Mucosa of descending colon (tissue), 3 donors: ENCODE data around the gene MREG. TPM values are rescaled to one million over a fixed set of nuclear protein-coding genes. Genes with fewer than 3 reads are reported as not detected.

Source experiments
- ATAC-seq: fragments of 200-7000 bp; cut with Tn5 transposase; one replicate; pipeline ENCODE4 v1.9.1; 2020; ENCODE audit warnings: mild to moderate bottlenecking, moderate library complexity
- DNase-seq, 3 donors: peaks; one replicate each; pipeline ENCODE4 v3.0.0-alpha.2; 2020
- H3K36me3 ChIP-seq: fragments of 200-600 bp; one replicate; pipeline ENCODE4 v1.8.0; 2021; ENCODE audit warnings: low read depth, mild to moderate bottlenecking
- H3K4me1 ChIP-seq: fragments of 200-600 bp; one replicate; pipeline ENCODE4 v1.8.0; 2021; ENCODE audit warnings: low read depth, mild to moderate bottlenecking
- H3K4me3 ChIP-seq: fragments of 200-600 bp; one replicate; pipeline ENCODE4 v1.8.0; 2021; ENCODE audit warnings: mild to moderate bottlenecking
- H3K9me3 ChIP-seq: fragments of 200-600 bp; one replicate; pipeline ENCODE4 v1.8.0; 2021; ENCODE audit warnings: mild to moderate bottlenecking
- CTCF ChIP-seq: fragments of 200-600 bp; IDR thresholded peaks from one replicate; pipeline ENCODE4 v1.8.0; 2022; ENCODE audit warnings: antibody characterized with exemption, mild to moderate bottlenecking
- intact Hi-C, 2 donors: fragments of 100-400 bp; cut with DNase I in 1 of 2; cut with micrococcal nuclease in 1 of 2; formaldehyde crosslinking; loops; one replicate each; pipeline versions ENCODE4 v1.11.0 to v1.11.1; 2022; cut with DNase I, micrococcal nuclease
- total RNA-seq, 3 donors: library from RNA; stranded (reverse); fragmentation: NEBNext Ultra II Directional in 2 of 3; extraction: Animal tissue kit (Norgen Biotek cat#: 25700) in 2 of 3; gene quantifications; one replicate each; pipeline versions ENCODE4 v1.2.1 to v1.2.4, GENCODE V29; 2021 to 2023
- donor health status: DM: no; HTN: no; CAD: no; lungs with moderate emphysema.
- donor health status: DM: no; HTN: no; CAD: no.
- donor health status: DM: no; HTN: yes; CAD: no.

Gene MREG
- total RNA-seq, 3 donors from 2014 or later, result 5.7 to 10.9 (median 8.5) TPM

GRCh38 chr2:215905691-215906090 is 107.7 kb downstream of the MREG start:
- DNase-seq (no peak), ATAC-seq (no peak)
- intact Hi-C loops, result no loop called here
- H3K4me3 ChIP-seq, result no peak overlapping the region
- no peaks in the 10 kb centered on the region for H3K9me3 ChIP-seq
- H3K36me3 ChIP-seq, result no peaks in the 10 kb centered on the region
- no peak for TF ChIP-seq CTCF
- H3K4me1 ChIP-seq, result no peaks in the 10 kb centered on the region

DNA sequence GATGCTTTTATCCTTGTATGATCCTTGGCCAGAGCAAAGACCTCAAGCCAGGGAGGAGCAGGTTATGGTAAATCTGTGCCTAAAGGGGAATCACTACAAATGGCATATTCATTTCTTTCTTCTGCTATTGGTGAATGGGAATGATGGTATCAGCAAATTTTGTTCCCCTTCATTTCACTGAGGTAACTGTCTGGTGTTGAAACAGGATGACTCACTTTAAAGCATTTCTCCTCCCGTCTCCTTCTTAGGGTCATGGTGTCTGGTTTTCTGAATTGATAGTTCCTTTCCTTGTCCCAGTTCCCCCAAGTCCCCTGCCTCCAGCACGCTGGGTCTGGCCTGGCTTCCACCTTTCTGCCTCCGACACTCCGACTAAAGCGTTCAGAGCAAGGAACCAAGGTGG is 109.2 kb downstream of the MREG start:
- DNase-seq (no peak), ATAC-seq (no peak)
- Histone ChIP-seq H3K4me3 (no peak overlapping the region), H3K36me3 (no peaks in the 10 kb centered on the region), H3K9me3 (no peaks in the 10 kb centered on the region), H3K4me1 (no peaks in the 10 kb centered on the region)
- intact Hi-C loops, result no loop called here
- TF ChIP-seq CTCF, result no peak

GRCh38 chr2:215903203-215903602 is 110.1 kb downstream of the MREG start:
- H3K36me3 ChIP-seq, result no peaks in the 10 kb centered on the region

DNA sequence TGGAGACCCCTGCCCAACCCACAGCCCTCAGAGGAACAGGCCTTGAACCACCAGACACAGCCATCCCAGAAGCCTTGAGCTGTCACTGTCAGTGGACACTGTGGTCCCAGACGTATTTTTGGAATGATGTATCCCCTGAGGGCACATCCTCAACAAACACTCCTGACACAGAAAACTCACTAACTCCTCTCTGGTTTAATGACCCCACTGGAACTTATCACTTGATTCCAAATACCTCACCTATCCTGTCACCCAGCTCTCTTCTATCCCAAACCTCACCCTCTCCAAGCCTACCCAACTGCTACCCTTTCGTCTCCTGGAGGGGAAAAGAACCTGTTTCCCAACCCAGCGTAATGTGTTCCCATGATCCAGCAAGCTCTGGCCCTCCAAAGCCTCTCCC is 111.6 kb downstream of the MREG start:
- Histone ChIP-seq H3K36me3 (no peaks in the 10 kb centered on the region), H3K4me1 (no peaks in the 10 kb centered on the region), H3K4me3 (no peak overlapping the region), H3K9me3 (no peaks in the 10 kb centered on the region)
- ATAC-seq (no peak), DNase-seq (no peak)
- intact Hi-C loops, result no loop called here
- TF ChIP-seq CTCF, result no peak

More at GRCh38 chr2:215903203-215903602, 110.1 kb downstream of the MREG start:
- no peak overlapping the region for H3K4me3 ChIP-seq
- ATAC-seq, result no peak
- no peaks in the 10 kb centered on the region for H3K4me1 ChIP-seq
- H3K9me3 ChIP-seq, result no peaks in the 10 kb centered on the region
- no peak for DNase-seq
- TF ChIP-seq CTCF, result no peak
- intact Hi-C loops, result no loop called here

GRCh38 chr2:215900843-215901242 is 112.5 kb downstream of the MREG start:
- intact Hi-C loops, result no loop called here
- Histone ChIP-seq H3K36me3 (no peaks in the 10 kb centered on the region), H3K9me3 (no peaks in the 10 kb centered on the region), H3K4me1 (no peaks in the 10 kb centered on the region), H3K4me3 (no peak overlapping the region)
- TF ChIP-seq CTCF, result no peak
- DNase-seq (no peak), ATAC-seq (no peak)

- no peak for TF ChIP-seq CTCF
Measured at GRCh38 chr2:215900203-215900611, 113.1 kb downstream of the MREG start.

More at GRCh38 chr2:215900203-215900611, 113.1 kb downstream of the MREG start:
- Histone ChIP-seq H3K4me3 (no peak overlapping the region), H3K4me1 (no peaks in the 10 kb centered on the region), H3K9me3 (no peaks in the 10 kb centered on the region), H3K36me3 (no peaks in the 10 kb centered on the region)
- ATAC-seq (peak; percentile 16), DNase-seq (no peak)
- intact Hi-C loops, result no loop called here
